GM23338 (cell line): ENCODE data around the gene CCDC70. TPM values are rescaled to one million over a fixed set of nuclear protein-coding genes. Genes with fewer than 3 reads are reported as not detected.

Source experiments
- ATAC-seq: fragments of 200-7000 bp; cut with Tn5 transposase; 3 replicates; pipeline ENCODE4 v1.9.1; 2020
- DNase-seq: peaks from one replicate; pipeline ENCODE4 v3.0.0-alpha.2; 2015; ENCODE audit warnings: low spot score
- H2AFZ ChIP-seq: fragments of 200-600 bp; sonication (generic); 2 replicates; pipeline ENCODE4 v1.8.0; 2016; ENCODE audit warnings: antibody characterized with exemption, mild to moderate bottlenecking, moderate library complexity
- H3F3A ChIP-seq: fragments of 200-600 bp; sonication (generic); replicated peaks from 2 replicates; pipeline ENCODE4 v1.8.0; 2017; ENCODE audit warnings: antibody characterized with exemption, mixed run types, low read depth
- H3K27ac ChIP-seq: fragments of 200-600 bp; sonication (generic); 2 replicates; pipeline ENCODE4 v1.6.1; 2016; ENCODE audit warnings: low read depth
- H3K27me3 ChIP-seq: fragments of 200-600 bp; sonication (generic); 2 replicates; pipeline ENCODE4 v1.8.0; 2016; ENCODE audit warnings: mild to moderate bottlenecking, mixed run types, moderate library complexity; ENCODE audit not compliant: insufficient read depth
- H3K36me3 ChIP-seq: fragments of 200-600 bp; sonication (generic); 2 replicates; pipeline ENCODE4 v1.8.0; 2016; ENCODE audit warnings: mild to moderate bottlenecking; ENCODE audit not compliant: insufficient read depth
- H3K4me1 ChIP-seq: fragments of 200-600 bp; sonication (generic); 2 replicates; pipeline ENCODE4 v1.8.0; 2016; ENCODE audit warnings: mild to moderate bottlenecking, moderate library complexity; ENCODE audit not compliant: insufficient read depth
- H3K4me2 ChIP-seq: fragments of 200-600 bp; sonication (generic); 2 replicates; pipeline ENCODE4 v1.7.1; 2017; ENCODE audit warnings: mixed run types
- H3K4me3 ChIP-seq: fragments of 200-600 bp; sonication (generic); 2 replicates; pipeline ENCODE4 v1.6.1; 2016; ENCODE audit warnings: mixed run types
- H3K79me2 ChIP-seq: fragments of 200-600 bp; sonication (generic); replicated peaks from 2 replicates; pipeline ENCODE4 v1.8.0; 2017; ENCODE audit warnings: mild to moderate bottlenecking; ENCODE audit not compliant: insufficient read depth
- H3K9me2 ChIP-seq: fragments of 200-600 bp; sonication (generic); 2 replicates; pipeline ENCODE4 v1.8.0; 2017; ENCODE audit not compliant: insufficient read depth
- H4K20me1 ChIP-seq: fragments of 200-600 bp; sonication (generic); replicated peaks from 2 replicates; pipeline ENCODE4 v1.8.0; 2017; ENCODE audit warnings: mild to moderate bottlenecking; ENCODE audit not compliant: insufficient read depth
- H3K27ac Mint-ChIP-seq: 2 replicates; pipeline ENCODE4 v1.8.0; 2020; ENCODE audit warnings: inconsistent platforms, mild to moderate bottlenecking, moderate library complexity, mixed read lengths
- H3K27me3 Mint-ChIP-seq: 3 replicates; pipeline ENCODE4 v1.8.0; 2022; ENCODE audit warnings: low read depth, mild to moderate bottlenecking, moderate library complexity, mixed read lengths, inconsistent platforms; ENCODE audit not compliant: insufficient read depth, poor library complexity
- H3K36me3 Mint-ChIP-seq: 3 replicates; pipeline ENCODE4 v1.8.0; 2021; ENCODE audit warnings: low read depth, mild to moderate bottlenecking, inconsistent platforms, moderate library complexity, mixed read lengths
- H3K4me1 Mint-ChIP-seq: 3 replicates; pipeline ENCODE4 v1.8.0; 2020; ENCODE audit warnings: mild to moderate bottlenecking, inconsistent platforms, mixed read lengths
- H3K4me3 Mint-ChIP-seq: 3 replicates; pipeline ENCODE4 v1.8.0; 2021; ENCODE audit warnings: moderate library complexity, mild to moderate bottlenecking, inconsistent platforms, mixed read lengths
- H3K9me3 Mint-ChIP-seq: 3 replicates; pipeline ENCODE4 v1.8.0; 2020; ENCODE audit warnings: moderate library complexity, mild to moderate bottlenecking, inconsistent platforms, mixed read lengths
- CREB1 ChIP-seq: fragments of 250-450 bp; sonication (Bioruptor Pico); IDR thresholded peaks from 2 replicates; pipeline ENCODE4 v1.5.0; 2020; ENCODE audit warnings: low read depth, mild to moderate bottlenecking, moderate library complexity
- NANOG ChIP-seq: IDR thresholded peaks from 2 replicates; pipeline ENCODE4 v1.6.1; 2016; ENCODE audit warnings: antibody characterized with exemption, borderline replicate concordance
- ZNF331 ChIP-seq: fragments of 250-450 bp; sonication (Bioruptor Pico); IDR thresholded peaks from 2 replicates; pipeline ENCODE4 v1.5.0; 2020; ENCODE audit warnings: low read depth, mild to moderate bottlenecking, moderate library complexity
- polyA plus RNA-seq: library from polyadenylated mRNA; unstranded; fragments of >200 nt; fragmentation: Nextera tagmentation; extraction: Ambion mirVana; gene quantifications from 2 replicates; pipeline ENCODE4 v1.2.1, GENCODE V29; 2016
- total RNA-seq: library from RNA; depleted of rRNA; stranded (reverse); fragments of >200 nt; shearing (Covaris generic); gene quantifications from 2 replicates; pipeline ENCODE4 v1.2.3, GENCODE V29; 2014
- TF ChIP-seq, protein P1 (sequence below), 2 experiments: fragments of 200-600 bp in 1 of 2; sonication (generic) in 1 of 2; conservative IDR thresholded peaks; 2 replicates each; pipeline versions ENCODE4 v1.5.1 to v1.6.1; 2016 to 2017; ENCODE audit warnings: antibody characterized with exemption in 2 of 2, low read depth in 2 of 2, mild to moderate bottlenecking in 2 of 2, moderate library complexity in 1 of 2
- TF ChIP-seq, protein P2 (sequence below): IDR thresholded peaks from one replicate; pipeline ENCODE4 v1.6.1; 2018; ENCODE audit warnings: antibody characterized with exemption; ENCODE audit not compliant: unreplicated experiment
- TF ChIP-seq, protein P3 (sequence below): IDR thresholded peaks from 2 replicates; pipeline ENCODE4 v1.6.1; 2016; ENCODE audit warnings: antibody characterized with exemption

CCDC70 gene
- total and polyA plus RNA-seq, 2 experiments from 2014 or later = not detected

DNA sequence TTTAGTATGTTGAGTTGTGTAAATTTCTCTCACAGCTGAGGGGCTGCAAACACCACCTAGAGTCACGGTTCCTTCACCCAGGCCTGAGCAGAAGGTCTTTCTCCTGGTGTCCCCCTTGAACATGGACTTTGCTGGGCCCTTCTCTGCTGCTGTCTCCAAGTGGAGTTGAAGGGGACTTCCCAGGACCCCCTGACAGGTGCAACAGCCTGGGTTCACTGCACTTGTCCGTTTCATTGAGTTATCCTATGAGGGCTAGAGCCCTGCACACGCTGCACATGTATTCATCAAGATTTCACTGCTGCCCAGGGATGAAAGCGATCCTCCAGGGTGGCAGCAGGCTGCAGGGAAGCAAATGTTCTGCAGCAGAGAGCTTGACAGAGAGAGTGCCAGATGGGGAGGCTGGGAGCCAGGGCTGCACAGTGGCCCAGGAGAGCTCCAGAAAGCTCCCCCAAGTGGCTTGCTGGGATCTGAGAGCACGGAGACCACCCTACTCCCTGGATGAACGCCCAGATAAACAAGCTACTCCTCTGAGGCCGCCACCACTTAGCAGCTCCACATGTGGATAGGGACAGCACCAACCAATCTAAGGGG is 27.1 kb upstream of the CCDC70 start:
- Mint-ChIP-seq H3K4me1 (peaks cover 7% of the 10 kb centered on the region; the same call in 1 of the 3 replicates), H3K36me3 (no peaks in the 10 kb centered on the region), H3K27me3 (peaks cover 2% of the 10 kb centered on the region), H3K27ac (no peak overlapping the region), H3K4me3 (no peak overlapping the region), H3K9me3 (no peaks in the 10 kb centered on the region)
- TF ChIP-seq, protein P1, sequence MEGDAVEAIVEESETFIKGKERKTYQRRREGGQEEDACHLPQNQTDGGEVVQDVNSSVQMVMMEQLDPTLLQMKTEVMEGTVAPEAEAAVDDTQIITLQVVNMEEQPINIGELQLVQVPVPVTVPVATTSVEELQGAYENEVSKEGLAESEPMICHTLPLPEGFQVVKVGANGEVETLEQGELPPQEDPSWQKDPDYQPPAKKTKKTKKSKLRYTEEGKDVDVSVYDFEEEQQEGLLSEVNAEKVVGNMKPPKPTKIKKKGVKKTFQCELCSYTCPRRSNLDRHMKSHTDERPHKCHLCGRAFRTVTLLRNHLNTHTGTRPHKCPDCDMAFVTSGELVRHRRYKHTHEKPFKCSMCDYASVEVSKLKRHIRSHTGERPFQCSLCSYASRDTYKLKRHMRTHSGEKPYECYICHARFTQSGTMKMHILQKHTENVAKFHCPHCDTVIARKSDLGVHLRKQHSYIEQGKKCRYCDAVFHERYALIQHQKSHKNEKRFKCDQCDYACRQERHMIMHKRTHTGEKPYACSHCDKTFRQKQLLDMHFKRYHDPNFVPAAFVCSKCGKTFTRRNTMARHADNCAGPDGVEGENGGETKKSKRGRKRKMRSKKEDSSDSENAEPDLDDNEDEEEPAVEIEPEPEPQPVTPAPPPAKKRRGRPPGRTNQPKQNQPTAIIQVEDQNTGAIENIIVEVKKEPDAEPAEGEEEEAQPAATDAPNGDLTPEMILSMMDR (conservative IDR thresholded peaks at IDR 0.05; ENCODE audit: low read depth in 2 of 2) = 0 out of 4 replicates have a peak, but pooled peaks of 1 of the 2 experiments have one; percentile 12
- TF ChIP-seq NANOG = no peak
- no peaks in the 10 kb centered on the region for H3K36me3 ChIP-seq
- no peak overlapping the region for H3K27ac ChIP-seq
- no peak for DNase-seq
- H3K4me1 ChIP-seq = 0 out of 2 replicates have a peak, but pooled peaks cover 3% of the 10 kb centered on the region
- H2AFZ ChIP-seq = no peak overlapping the region; the same call in 1 of the 2 replicates
- H4K20me1 ChIP-seq = no peaks in the 10 kb centered on the region
- H3K79me2 ChIP-seq = no peaks in the 10 kb centered on the region
- H3K4me2 ChIP-seq = no peak overlapping the region
- no peaks in the 10 kb centered on the region for H3F3A ChIP-seq
- H3K4me3 ChIP-seq = no peak overlapping the region
- no peaks in the 10 kb centered on the region for H3K27me3 ChIP-seq
- no peaks in the 10 kb centered on the region for H3K9me2 ChIP-seq
- no peak for ATAC-seq

DNA sequence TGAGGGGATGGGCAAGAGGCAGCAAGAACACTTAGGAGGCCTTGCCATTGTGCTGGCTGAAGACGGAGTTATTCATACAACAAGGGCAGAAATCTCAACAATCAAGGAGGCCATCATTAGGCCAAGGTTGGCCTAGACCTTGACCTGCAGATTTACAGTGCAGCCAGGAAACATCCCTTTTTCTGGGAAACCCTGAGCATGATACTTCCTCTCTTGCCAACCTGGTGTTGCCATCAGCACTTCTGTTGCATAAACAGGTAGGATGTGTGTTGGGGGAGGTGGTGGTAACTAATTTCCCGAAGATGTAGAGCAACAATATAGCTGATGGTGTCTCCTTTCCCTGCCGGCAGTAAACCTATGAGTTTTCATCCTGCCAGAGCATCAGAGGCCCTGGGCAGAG is 24.8 kb upstream of the CCDC70 start:
- no peaks in the 10 kb centered on the region for H3K9me3 Mint-ChIP-seq
- Histone ChIP-seq H3K9me2 (no peaks in the 10 kb centered on the region), H3K4me2 (no peak overlapping the region), H3K4me3 (no peak overlapping the region), H3K79me2 (no peaks in the 10 kb centered on the region), H2AFZ (no peak overlapping the region), H3K27me3 (no peaks in the 10 kb centered on the region), H4K20me1 (no peaks in the 10 kb centered on the region), H3F3A (no peaks in the 10 kb centered on the region), H3K4me1 (no peaks in the 10 kb centered on the region), H3K36me3 (no peaks in the 10 kb centered on the region), H3K27ac (no peak overlapping the region)
- DNase-seq = no peak
- peaks cover 2% of the 10 kb centered on the region; the same call in 1 of the 3 replicates for H3K4me1 Mint-ChIP-seq
- H3K27me3 Mint-ChIP-seq = peaks cover 2% of the 10 kb centered on the region
- no peak overlapping the region for H3K27ac Mint-ChIP-seq
- ATAC-seq = no peak
- H3K36me3 Mint-ChIP-seq = no peaks in the 10 kb centered on the region
- no peak overlapping the region for H3K4me3 Mint-ChIP-seq
- TF ChIP-seq, protein P1 (conservative IDR thresholded peaks at IDR 0.05; ENCODE audit: low read depth in 2 of 2) = no peak
- TF ChIP-seq CREB1 (CRISPR knock-in tag) (no peak), ZNF331 (CRISPR knock-in tag) (no peak)
- TF ChIP-seq, protein P2, sequence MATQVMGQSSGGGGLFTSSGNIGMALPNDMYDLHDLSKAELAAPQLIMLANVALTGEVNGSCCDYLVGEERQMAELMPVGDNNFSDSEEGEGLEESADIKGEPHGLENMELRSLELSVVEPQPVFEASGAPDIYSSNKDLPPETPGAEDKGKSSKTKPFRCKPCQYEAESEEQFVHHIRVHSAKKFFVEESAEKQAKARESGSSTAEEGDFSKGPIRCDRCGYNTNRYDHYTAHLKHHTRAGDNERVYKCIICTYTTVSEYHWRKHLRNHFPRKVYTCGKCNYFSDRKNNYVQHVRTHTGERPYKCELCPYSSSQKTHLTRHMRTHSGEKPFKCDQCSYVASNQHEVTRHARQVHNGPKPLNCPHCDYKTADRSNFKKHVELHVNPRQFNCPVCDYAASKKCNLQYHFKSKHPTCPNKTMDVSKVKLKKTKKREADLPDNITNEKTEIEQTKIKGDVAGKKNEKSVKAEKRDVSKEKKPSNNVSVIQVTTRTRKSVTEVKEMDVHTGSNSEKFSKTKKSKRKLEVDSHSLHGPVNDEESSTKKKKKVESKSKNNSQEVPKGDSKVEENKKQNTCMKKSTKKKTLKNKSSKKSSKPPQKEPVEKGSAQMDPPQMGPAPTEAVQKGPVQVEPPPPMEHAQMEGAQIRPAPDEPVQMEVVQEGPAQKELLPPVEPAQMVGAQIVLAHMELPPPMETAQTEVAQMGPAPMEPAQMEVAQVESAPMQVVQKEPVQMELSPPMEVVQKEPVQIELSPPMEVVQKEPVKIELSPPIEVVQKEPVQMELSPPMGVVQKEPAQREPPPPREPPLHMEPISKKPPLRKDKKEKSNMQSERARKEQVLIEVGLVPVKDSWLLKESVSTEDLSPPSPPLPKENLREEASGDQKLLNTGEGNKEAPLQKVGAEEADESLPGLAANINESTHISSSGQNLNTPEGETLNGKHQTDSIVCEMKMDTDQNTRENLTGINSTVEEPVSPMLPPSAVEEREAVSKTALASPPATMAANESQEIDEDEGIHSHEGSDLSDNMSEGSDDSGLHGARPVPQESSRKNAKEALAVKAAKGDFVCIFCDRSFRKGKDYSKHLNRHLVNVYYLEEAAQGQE = no peak
- TF ChIP-seq, protein P3, sequence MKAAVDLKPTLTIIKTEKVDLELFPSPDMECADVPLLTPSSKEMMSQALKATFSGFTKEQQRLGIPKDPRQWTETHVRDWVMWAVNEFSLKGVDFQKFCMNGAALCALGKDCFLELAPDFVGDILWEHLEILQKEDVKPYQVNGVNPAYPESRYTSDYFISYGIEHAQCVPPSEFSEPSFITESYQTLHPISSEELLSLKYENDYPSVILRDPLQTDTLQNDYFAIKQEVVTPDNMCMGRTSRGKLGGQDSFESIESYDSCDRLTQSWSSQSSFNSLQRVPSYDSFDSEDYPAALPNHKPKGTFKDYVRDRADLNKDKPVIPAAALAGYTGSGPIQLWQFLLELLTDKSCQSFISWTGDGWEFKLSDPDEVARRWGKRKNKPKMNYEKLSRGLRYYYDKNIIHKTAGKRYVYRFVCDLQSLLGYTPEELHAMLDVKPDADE = no peak
